ENCODE results near the gene PLXNB3. TPM values are rescaled to one million over a fixed set of nuclear protein-coding genes. Genes with fewer than 3 reads are reported as not detected.

Gene PLXNB3
- total RNA-seq, 1 experiment from 2014 or later, result 0.16 TPM

DNA sequence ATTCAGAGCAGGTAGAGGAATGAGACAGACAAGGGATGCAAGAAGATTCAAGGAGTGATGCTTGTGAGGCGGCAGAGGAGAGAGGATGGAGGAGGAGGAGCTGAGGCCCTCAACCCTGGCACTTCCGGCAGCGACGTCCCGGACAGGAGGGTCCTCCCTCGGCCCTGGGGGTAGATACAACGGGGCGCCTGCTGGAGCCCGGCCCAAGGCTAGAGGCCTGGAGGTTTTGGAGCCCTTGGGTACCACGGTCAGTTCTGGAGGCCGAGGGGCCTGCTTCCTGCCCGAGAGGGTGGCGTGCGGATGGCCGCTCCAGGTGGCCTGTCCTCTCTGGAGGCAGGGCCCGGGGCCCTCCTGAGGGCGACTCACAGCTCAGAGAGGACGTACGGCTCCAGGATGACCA lies 43.9 kb downstream of the PLXNB3 start:
- Histone ChIP-seq H3K9me3 (no peaks in the 10 kb centered on the region), H3K4me1 (no peaks in the 10 kb centered on the region), H3K36me3 (ENCODE audit: control insufficient read depth, insufficient read depth, low read length) (no peaks in the 10 kb centered on the region), H3K4me3 (ENCODE audit: low read depth, low read length) (no peak overlapping the region), H3K27me3 (replicated peaks; ENCODE audit: control insufficient read depth, insufficient read depth, low read length) (no peaks in the 10 kb centered on the region)
- peaks cover 5% of the 10 kb centered on the region for H3K36me3 Mint-ChIP-seq (ENCODE audit: insufficient read depth, unreplicated experiment)
- intact Hi-C loops (cut with micrococcal nuclease; ENCODE audit: unreplicated experiment), result no loop called here
- H3K27ac Mint-ChIP-seq (ENCODE audit: unreplicated experiment), result no peak overlapping the region
- no peak for DNase-seq
- BruUV-seq (replicated peaks), result no TSS peak
- no peak overlapping the region for H3K4me3 Mint-ChIP-seq (ENCODE audit: unreplicated experiment)
- H3K27me3 Mint-ChIP-seq (ENCODE audit: insufficient read depth, unreplicated experiment), result no peaks in the 10 kb centered on the region
- H3K4me1 Mint-ChIP-seq (ENCODE audit: low read depth, unreplicated experiment), result no peaks in the 10 kb centered on the region
- no peaks in the 10 kb centered on the region for H3K9me3 Mint-ChIP-seq (ENCODE audit: unreplicated experiment)
- TF ChIP-seq, protein P1, sequence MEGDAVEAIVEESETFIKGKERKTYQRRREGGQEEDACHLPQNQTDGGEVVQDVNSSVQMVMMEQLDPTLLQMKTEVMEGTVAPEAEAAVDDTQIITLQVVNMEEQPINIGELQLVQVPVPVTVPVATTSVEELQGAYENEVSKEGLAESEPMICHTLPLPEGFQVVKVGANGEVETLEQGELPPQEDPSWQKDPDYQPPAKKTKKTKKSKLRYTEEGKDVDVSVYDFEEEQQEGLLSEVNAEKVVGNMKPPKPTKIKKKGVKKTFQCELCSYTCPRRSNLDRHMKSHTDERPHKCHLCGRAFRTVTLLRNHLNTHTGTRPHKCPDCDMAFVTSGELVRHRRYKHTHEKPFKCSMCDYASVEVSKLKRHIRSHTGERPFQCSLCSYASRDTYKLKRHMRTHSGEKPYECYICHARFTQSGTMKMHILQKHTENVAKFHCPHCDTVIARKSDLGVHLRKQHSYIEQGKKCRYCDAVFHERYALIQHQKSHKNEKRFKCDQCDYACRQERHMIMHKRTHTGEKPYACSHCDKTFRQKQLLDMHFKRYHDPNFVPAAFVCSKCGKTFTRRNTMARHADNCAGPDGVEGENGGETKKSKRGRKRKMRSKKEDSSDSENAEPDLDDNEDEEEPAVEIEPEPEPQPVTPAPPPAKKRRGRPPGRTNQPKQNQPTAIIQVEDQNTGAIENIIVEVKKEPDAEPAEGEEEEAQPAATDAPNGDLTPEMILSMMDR (IDR thresholded peaks at IDR 0.05; ENCODE audit: insufficient read depth in 1 of 2, low read depth in 1 of 2, low read length in 1 of 2, severe bottlenecking in 1 of 2, unreplicated experiment in 1 of 2), result no peak
- CTCF ChIA-PET, result no interaction called here
- POLR2A ChIA-PET, result no interaction called here

DNA sequence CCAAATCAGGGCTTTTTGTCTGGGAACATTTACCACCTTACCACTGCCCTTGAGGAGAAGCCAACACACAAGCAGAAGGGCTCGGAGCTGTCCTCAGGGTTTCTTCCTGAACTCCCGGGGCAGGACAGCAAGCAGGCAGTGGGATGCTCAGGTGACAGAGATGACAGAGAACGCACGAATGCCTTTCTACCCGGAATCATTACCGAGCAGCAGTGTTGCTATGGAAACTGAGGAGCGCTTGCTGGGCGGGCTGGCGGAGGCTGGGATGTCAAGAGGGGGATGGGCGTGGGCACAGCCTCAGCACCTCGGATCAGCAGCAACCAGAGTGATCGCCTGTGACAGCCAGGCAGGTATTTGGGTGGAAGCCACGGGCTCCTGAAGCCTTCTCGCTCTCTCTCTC lies 48.2 kb downstream of the PLXNB3 start:
- CTCF ChIA-PET, result no interaction called here
- Mint-ChIP-seq H3K4me1 (ENCODE audit: low read depth, unreplicated experiment) (no peaks in the 10 kb centered on the region), H3K9me3 (ENCODE audit: unreplicated experiment) (no peaks in the 10 kb centered on the region), H3K27ac (ENCODE audit: unreplicated experiment) (no peak overlapping the region), H3K27me3 (ENCODE audit: insufficient read depth, unreplicated experiment) (no peaks in the 10 kb centered on the region), H3K4me3 (ENCODE audit: unreplicated experiment) (no peak overlapping the region), H3K36me3 (ENCODE audit: insufficient read depth, unreplicated experiment) (no peaks in the 10 kb centered on the region)
- TF ChIP-seq, protein P1 (IDR thresholded peaks at IDR 0.05; ENCODE audit: insufficient read depth in 1 of 2, low read depth in 1 of 2, low read length in 1 of 2, severe bottlenecking in 1 of 2, unreplicated experiment in 1 of 2), result no peak
- H3K9me3 ChIP-seq, result no peaks in the 10 kb centered on the region
- H3K27me3 ChIP-seq (replicated peaks; ENCODE audit: control insufficient read depth, insufficient read depth, low read length), result no peaks in the 10 kb centered on the region
- H3K4me1 ChIP-seq, result no peaks in the 10 kb centered on the region
- no TSS peak for BruUV-seq (replicated peaks)
- no peak for DNase-seq
- H3K4me3 ChIP-seq (ENCODE audit: low read depth, low read length), result no peak overlapping the region
- no peaks in the 10 kb centered on the region for H3K36me3 ChIP-seq (ENCODE audit: control insufficient read depth, insufficient read depth, low read length)
- intact Hi-C loops (cut with micrococcal nuclease; ENCODE audit: unreplicated experiment), result loop anchor here (10.0 kb wide), 1 partner anchor 73 kb away; the partner anchor contains the start of gene L1CAM
- POLR2A ChIA-PET, result no interaction called here

DNA sequence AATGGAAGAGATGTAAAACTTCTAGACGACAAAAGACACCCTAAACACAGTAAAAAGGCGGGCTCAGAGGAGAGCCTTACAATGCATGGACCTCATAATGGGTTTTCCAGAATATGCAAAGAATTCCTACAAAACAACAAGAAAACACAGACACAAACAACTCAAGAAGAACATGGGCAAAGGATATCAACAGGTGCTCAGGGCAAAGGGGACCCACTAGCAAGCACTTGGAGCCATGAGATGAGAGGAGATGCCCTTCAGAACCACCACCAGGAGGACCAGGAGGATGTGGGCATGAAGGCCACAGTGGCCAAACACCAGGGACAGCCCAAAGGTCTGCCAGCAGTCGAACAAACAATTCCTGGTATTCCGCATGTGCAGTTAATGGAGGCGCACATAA lies 49.1 kb downstream of the PLXNB3 start:
- ChIA-PET CTCF (no interaction called here), POLR2A (no interaction called here)
- no peak overlapping the region for H3K27ac Mint-ChIP-seq (ENCODE audit: unreplicated experiment)
- no peaks in the 10 kb centered on the region for H3K4me1 Mint-ChIP-seq (ENCODE audit: low read depth, unreplicated experiment)
- no TSS peak for BruUV-seq (replicated peaks)
- no peak overlapping the region for H3K4me3 ChIP-seq (ENCODE audit: low read depth, low read length)
- TF ChIP-seq, protein P1 (IDR thresholded peaks at IDR 0.05; ENCODE audit: insufficient read depth in 1 of 2, low read depth in 1 of 2, low read length in 1 of 2, severe bottlenecking in 1 of 2, unreplicated experiment in 1 of 2), result no peak
- intact Hi-C loops (cut with micrococcal nuclease; ENCODE audit: unreplicated experiment), result loop anchor here (10.0 kb wide), 1 partner anchor 72 kb away; the partner anchor contains the start of gene L1CAM
- no peak overlapping the region for H3K4me3 Mint-ChIP-seq (ENCODE audit: unreplicated experiment)
- H3K36me3 ChIP-seq (ENCODE audit: control insufficient read depth, insufficient read depth, low read length), result no peaks in the 10 kb centered on the region
- no peaks in the 10 kb centered on the region for H3K36me3 Mint-ChIP-seq (ENCODE audit: insufficient read depth, unreplicated experiment)
- H3K27me3 Mint-ChIP-seq (ENCODE audit: insufficient read depth, unreplicated experiment), result no peaks in the 10 kb centered on the region
- no peak for DNase-seq
- no peaks in the 10 kb centered on the region for H3K9me3 ChIP-seq
- no peaks in the 10 kb centered on the region for H3K4me1 ChIP-seq
- no peaks in the 10 kb centered on the region for H3K27me3 ChIP-seq (replicated peaks; ENCODE audit: control insufficient read depth, insufficient read depth, low read length)
- no peaks in the 10 kb centered on the region for H3K9me3 Mint-ChIP-seq (ENCODE audit: unreplicated experiment)
